HG03139 (cell line): Measurements from ENCODE around the gene SHISA6.
"Not testable (repeated sequence)": the region's sequence is repeated elsewhere in the genome, so short reads cannot be mapped to it uniquely, and the experiment has no call there.

Source experiments
- ATAC-seq: cut with Tn5 transposase; IDR thresholded peaks from one replicate; pipeline ENCODE4 v1.9.1; 2021; ENCODE audit not compliant: unreplicated experiment

Gene SHISA6

GRCh38 chr17:11301874-11302273 is 60.9 kb downstream of the SHISA6 start:
- ATAC-seq = not testable (repeated sequence)

- ATAC-seq = no peak
Measured at GRCh38 chr17:11302401-11303186, 61.6 kb downstream of the SHISA6 start.

- ATAC-seq = no peak
Measured at GRCh38 chr17:11303773-11304394, 62.9 kb downstream of the SHISA6 start.

- ATAC-seq = no peak
Measured at GRCh38 chr17:11304568-11304967, 63.6 kb downstream of the SHISA6 start.

GRCh38 chr17:11305524-11305923 is 64.5 kb downstream of the SHISA6 start:
- no peak for ATAC-seq

GRCh38 chr17:11308531-11308930 is 67.5 kb downstream of the SHISA6 start:
- no peak for ATAC-seq

- no peak for ATAC-seq
Measured at GRCh38 chr17:11309033-11309432, 68.0 kb downstream of the SHISA6 start.

- no peak for ATAC-seq
Measured at GRCh38 chr17:11309850-11310249, 68.8 kb downstream of the SHISA6 start.

GRCh38 chr17:11316451-11316850 is 75.4 kb downstream of the SHISA6 start:
- ATAC-seq = not testable (repeated sequence)

GRCh38 chr17:11318207-11318606 is 77.2 kb downstream of the SHISA6 start:
- ATAC-seq = no peak

- no peak for ATAC-seq
Measured at GRCh38 chr17:11319894-11320293, 78.9 kb downstream of the SHISA6 start.

GRCh38 chr17:11324021-11324420 is 83.0 kb downstream of the SHISA6 start:
- no peak for ATAC-seq

GRCh38 chr17:11324846-11325420 is 83.9 kb downstream of the SHISA6 start:
- no peak for ATAC-seq

- no peak for ATAC-seq
Measured at GRCh38 chr17:11326492-11326891, 85.5 kb downstream of the SHISA6 start.

- ATAC-seq = no peak
Measured at GRCh38 chr17:11328770-11329169, 87.8 kb downstream of the SHISA6 start.

GRCh38 chr17:11330006-11330405 is 89.0 kb downstream of the SHISA6 start:
- ATAC-seq = no peak

GRCh38 chr17:11330826-11331225 is 89.8 kb downstream of the SHISA6 start:
- ATAC-seq = no peak

GRCh38 chr17:11331547-11332513 is 90.8 kb downstream of the SHISA6 start:
- no peak for ATAC-seq

GRCh38 chr17:11332706-11333105 is 91.7 kb downstream of the SHISA6 start:
- ATAC-seq = no peak

- no peak for ATAC-seq
Measured at GRCh38 chr17:11334493-11334892, 93.5 kb downstream of the SHISA6 start.

- no peak for ATAC-seq
Measured at GRCh38 chr17:11336290-11336689, 95.3 kb downstream of the SHISA6 start.
